HepG2 (cell line): ENCODE data around the gene OR2V2. TPM values are rescaled to one million over a fixed set of nuclear protein-coding genes. Genes with fewer than 3 reads are reported as not detected.

Experiments
- ATAC-seq: fragments of 200-7000 bp; cut with Tn5 transposase; 3 replicates; pipeline ENCODE4 v1.9.1; 2020; ENCODE audit warnings: mild to moderate bottlenecking, moderate library complexity
- BruUV-seq: library from RNA; stranded (reverse); fragments of 400-500 nt; replicated peaks from 2 replicates; lab custom pipeline; 2021; lab: Mats Ljungman, UMichigan
- CTCF ChIA-PET: fragments of 300-600 bp; formaldehyde crosslinking; extraction: SDS; loops from one replicate; lab custom pipeline; 2021; ENCODE audit warnings: low total read pairs, inconsistent platforms, low intra/inter-chr PET ratio; lab: Yijun Ruan, JAX
- POLR2A ChIA-PET: fragments of 350-600 bp; sonication (Branson Sonifier 250); formaldehyde crosslinking; loops from one replicate; lab custom pipeline; 2020; ENCODE audit warnings: antibody characterized with exemption, inconsistent platforms; lab: Yijun Ruan, JAX
- DNase-seq: peaks from one replicate; pipeline ENCODE4 v3.0.0-alpha.2; 2015; ENCODE audit warnings: low spot score
- FAIRE-seq: peaks from 3 replicates; lab custom pipeline; 2011; peaks lifted over from hg19 to GRCh38; lab: Jason Lieb, UNC
- H2AFZ ChIP-seq: one replicate; pipeline ENCODE4 v1.6.1; 2011; ENCODE audit warnings: low read length, inconsistent platforms
- H3K27ac ChIP-seq: fragments of 300-600 bp; 3 replicates; pipeline ENCODE4 v1.8.0; 2011; ENCODE audit warnings: mixed run types, mild to moderate bottlenecking, mixed read lengths, low read length, inconsistent platforms; ENCODE audit not compliant: insufficient read depth; ENCODE audit errors: extremely low read length
- H3K27me3 ChIP-seq, 2 experiments: fragments of 200-600 bp in 1 of 2; 2 replicates in 1 of 2; 3 replicates in 1 of 2; pipeline versions ENCODE4 v1.6.0 to v1.8.0; 2011; ENCODE audit warnings: low read length in 2 of 2, mild to moderate bottlenecking in 2 of 2, moderate library complexity in 2 of 2, inconsistent platforms in 1 of 2; ENCODE audit not compliant: insufficient read depth in 2 of 2, control insufficient read depth in 1 of 2
- H3K36me3 ChIP-seq, 2 experiments: fragments of 200-600 bp in 1 of 2; replicated peaks in 1 of 2; 2 replicates in 1 of 2; 3 replicates in 1 of 2; pipeline versions ENCODE4 v1.5.1 to v1.8.0; 2011; ENCODE audit warnings: low read length in 2 of 2, inconsistent platforms in 1 of 2; ENCODE audit not compliant: insufficient read depth in 2 of 2, control insufficient read depth in 1 of 2
- H3K4me1 ChIP-seq: 2 replicates; pipeline ENCODE4 v1.5.1; 2012; ENCODE audit warnings: low read length, inconsistent platforms; ENCODE audit not compliant: insufficient read depth
- H3K4me2 ChIP-seq: 2 replicates; pipeline ENCODE4 v1.6.0; 2011; ENCODE audit warnings: low read depth, low read length, inconsistent platforms
- H3K4me3 ChIP-seq, 3 experiments: fragments of 200-600 bp in 1 of 3; sonication (generic), shearing (Covaris generic) in 1 of 3; replicated peaks in 1 of 3; 2 replicates each; pipeline ENCODE4 v1.5.1; 2011 to 2016; ENCODE audit warnings: low read length in 3 of 3, inconsistent platforms in 2 of 3, low read depth in 2 of 3, mild to moderate bottlenecking in 2 of 3, control low read depth in 1 of 3, mixed read lengths in 1 of 3; ENCODE audit not compliant: insufficient read depth in 1 of 3
- H3K79me2 ChIP-seq: one replicate; pipeline ENCODE4 v1.6.1; 2011; ENCODE audit warnings: low read length, inconsistent platforms; ENCODE audit not compliant: insufficient read depth
- H3K9ac ChIP-seq: 2 replicates; pipeline ENCODE4 v1.6.0; 2011; ENCODE audit warnings: mild to moderate bottlenecking, low read depth, low read length, inconsistent platforms; ENCODE audit not compliant: insufficient read depth
- H3K9me3 ChIP-seq: 2 replicates; pipeline ENCODE4 v1.5.1; 2012; ENCODE audit warnings: mild to moderate bottlenecking, low read length
- H4K20me1 ChIP-seq: 2 replicates; pipeline ENCODE4 v1.6.0; 2011; ENCODE audit warnings: inconsistent platforms, mild to moderate bottlenecking, low read length, moderate library complexity; ENCODE audit not compliant: insufficient read depth
- AHDC1 ChIP-seq: sonication (generic); formaldehyde crosslinking; IDR thresholded peaks from 2 replicates; pipeline ENCODE4 v1.5.1; 2020; ENCODE audit warnings: mild to moderate bottlenecking, missing genetic modification reagents, borderline replicate concordance
- FOXA1 ChIP-seq, 2 experiments: fragments of 450-650 bp in 1 of 2; sonication (generic) in 1 of 2; formaldehyde crosslinking in 1 of 2; IDR thresholded peaks; 2 replicates each; pipeline versions ENCODE4 v1.4.0 to v1.6.1; 2016 to 2020; ENCODE audit warnings: missing genetic modification reagents in 1 of 2
- GFI1 ChIP-seq: sonication (generic); formaldehyde crosslinking; IDR thresholded peaks from 2 replicates; pipeline ENCODE4 v1.5.0; 2020; ENCODE audit warnings: missing genetic modification reagents, mild to moderate bottlenecking, borderline replicate concordance
- POLR2G ChIP-seq: fragments of 200-400 bp; formaldehyde crosslinking; IDR thresholded peaks from 2 replicates; pipeline ENCODE4 v1.6.1; 2018; ENCODE audit warnings: mild to moderate bottlenecking, low read depth, low read length, moderate library complexity
- PRDM15 ChIP-seq: sonication (generic); formaldehyde crosslinking; IDR thresholded peaks from 2 replicates; pipeline ENCODE4 v1.4.0; 2020; ENCODE audit warnings: missing genetic modification reagents
- RXRA ChIP-seq: sonication (generic); formaldehyde crosslinking; IDR thresholded peaks from 2 replicates; pipeline ENCODE4 v1.5.1; 2020; ENCODE audit warnings: missing genetic modification reagents
- SALL2 ChIP-seq: sonication (generic); formaldehyde crosslinking; IDR thresholded peaks from 2 replicates; pipeline ENCODE4 v1.8.1; 2023; ENCODE audit warnings: mild to moderate bottlenecking, missing genetic modification reagents, inconsistent platforms
- SATB2 ChIP-seq: sonication (generic); formaldehyde crosslinking; IDR thresholded peaks from 2 replicates; pipeline ENCODE4 v1.5.0; 2020; ENCODE audit warnings: missing genetic modification reagents
- SMAD1 ChIP-seq: sonication (generic); formaldehyde crosslinking; IDR thresholded peaks from 2 replicates; pipeline ENCODE4 v1.4.0; 2020; ENCODE audit warnings: missing genetic modification reagents, low read depth, mild to moderate bottlenecking, borderline replicate concordance
- SNAPC5 ChIP-seq: sonication (generic); formaldehyde crosslinking; IDR thresholded peaks from 2 replicates; pipeline ENCODE4 v1.8.1; 2023; ENCODE audit warnings: mild to moderate bottlenecking, missing genetic modification reagents, borderline replicate concordance
- ZNF251 ChIP-seq: sonication (generic); formaldehyde crosslinking; IDR thresholded peaks from 2 replicates; pipeline ENCODE4 v1.9.0; 2021; ENCODE audit warnings: mild to moderate bottlenecking, missing genetic modification reagents
- ZNF775 ChIP-seq: sonication (generic); formaldehyde crosslinking; IDR thresholded peaks from 2 replicates; pipeline ENCODE4 v1.4.0; 2020; ENCODE audit warnings: missing genetic modification reagents, mild to moderate bottlenecking, moderate library complexity, borderline replicate concordance
- ZNF878 ChIP-seq: sonication (generic); formaldehyde crosslinking; IDR thresholded peaks from 2 replicates; pipeline ENCODE4 v1.8.1; 2023; ENCODE audit warnings: mild to moderate bottlenecking, missing genetic modification reagents, moderate library complexity
- ZSCAN21 ChIP-seq: sonication (generic); formaldehyde crosslinking; IDR thresholded peaks from 2 replicates; pipeline ENCODE4 v1.8.0; 2022; ENCODE audit warnings: mild to moderate bottlenecking, missing genetic modification reagents, moderate library complexity, borderline replicate concordance
- WGBS: methylation state at CpG from one replicate; pipeline ENCODE4 v1.1.6; 2017; ENCODE audit warnings: low lambda C conversion rate; 5-methylcytosine and 5-hydroxymethylcytosine counted together
- in situ Hi-C: cut with HindIII; loops from 2 replicates; pipeline ENCODE4 v1.10.0; 2017; ENCODE audit warnings: low pct_unique_long_range_greater_than_20kb; ENCODE audit not compliant: extremely low pct_ligation_motif_present
- intact Hi-C: fragments of 100-400 bp; cut with micrococcal nuclease; formaldehyde crosslinking; loops from one replicate; pipeline ENCODE4 v1.10.0; 2022; ENCODE audit not compliant: unreplicated experiment
- polyA plus RNA-seq, 8 experiments: library from polyadenylated mRNA; depleted of rRNA in 3 of 8; stranded (reverse) in 7 of 8; unstranded in 1 of 8; fragments of >200 nt; fragmentation: Illumina TruSeq in 4 of 8; extraction: Trizol in 4 of 8; gene quantifications; 2 replicates each; pipeline versions ENCODE4 v1.2.1 to v1.2.3, GENCODE V29; 2011 to 2016; ENCODE audit warnings: low read depth in 4 of 8, missing spikeins in 1 of 8, mixed read lengths in 1 of 8; ENCODE audit not compliant: insufficient read depth in 1 of 8
- total RNA-seq, 5 experiments: library from RNA; depleted of rRNA; stranded (reverse); fragments of >200 nt; fragmentation: Illumina TruSeq; extraction: Trizol; gene quantifications; 2 replicates each; pipeline ENCODE4 v1.2.3, GENCODE V29; 2016; ENCODE audit warnings: low read depth in 1 of 5

The OR2V2 gene
- total and polyA plus RNA-seq, 2 of the 13 experiments (the other 11 are each of a cell fraction or from before 2014, with no cell fraction given), result not detected

- no peak for TF ChIP-seq AHDC1 (CRISPR knock-in tag)
Observed at GRCh38 chr5:181126841-181127240, 20.5 kb upstream of the OR2V2 start (continued).

- intact Hi-C loops (no loop called here), in situ Hi-C loops (no loop called here)
- DNase-seq, result no peak
- FAIRE-seq, result no peak
- Histone ChIP-seq H3K27me3 (peaks cover 13 to 62% of the 10 kb centered on the region in 2 experiments; a peak in 4 of 5 replicates), H3K4me2 (no peak overlapping the region), H4K20me1 (no peaks in the 10 kb centered on the region), H2AFZ (no peak overlapping the region), H3K4me1 (no peaks in the 10 kb centered on the region), H3K9me3 (no peaks in the 10 kb centered on the region), H3K4me3 (no peak overlapping the region), H3K27ac (no peak overlapping the region), H3K79me2 (no peaks in the 10 kb centered on the region), H3K9ac (no peak overlapping the region), H3K36me3 (no peaks in the 10 kb centered on the region)
- no TSS peak for BruUV-seq
- CTCF ChIA-PET, result no interaction called here
- POLR2A ChIA-PET, result no interaction called here
- no peak for ATAC-seq
- WGBS, result 41% methylated on average over 4 of the region's 10 CpGs
- TF ChIP-seq PRDM15 (CRISPR knock-in tag) (no peak), FOXA1 (IDR thresholded peaks at IDR 0.05) (no peak), FOXA1 (CRISPR knock-in tag; IDR thresholded peaks at IDR 0.05) (no peak), GFI1 (CRISPR knock-in tag) (no peak), SALL2 (CRISPR knock-in tag) (no peak), ZNF775 (no peak), SATB2 (no peak), SNAPC5 (CRISPR knock-in tag) (no peak), ZNF878 (CRISPR knock-in tag) (no peak), SMAD1 (CRISPR knock-in tag) (no peak), RXRA (CRISPR knock-in tag) (no peak), ZNF251 (CRISPR knock-in tag) (no peak), POLR2G (no peak), ZSCAN21 (CRISPR knock-in tag) (no peak)
Observed at GRCh38 chr5:181127456-181127855, 19.9 kb upstream of the OR2V2 start.
